GM18505 (cell line): Measurements from ENCODE around the gene CLDN14.

Experiments
- ATAC-seq: cut with Tn5 transposase; IDR thresholded peaks from one replicate; pipeline ENCODE4 v1.9.1; 2021; ENCODE audit not compliant: unreplicated experiment
- POLR2A ChIP-seq: IDR thresholded peaks from 4 replicates; pipeline ENCODE4 v1.6.1; 2011; ENCODE audit warnings: borderline replicate concordance; ENCODE audit not compliant: insufficient read depth, insufficient read length; ENCODE audit errors: extremely low read depth

CLDN14 gene, protein sequence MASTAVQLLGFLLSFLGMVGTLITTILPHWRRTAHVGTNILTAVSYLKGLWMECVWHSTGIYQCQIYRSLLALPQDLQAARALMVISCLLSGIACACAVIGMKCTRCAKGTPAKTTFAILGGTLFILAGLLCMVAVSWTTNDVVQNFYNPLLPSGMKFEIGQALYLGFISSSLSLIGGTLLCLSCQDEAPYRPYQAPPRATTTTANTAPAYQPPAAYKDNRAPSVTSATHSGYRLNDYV

DNA sequence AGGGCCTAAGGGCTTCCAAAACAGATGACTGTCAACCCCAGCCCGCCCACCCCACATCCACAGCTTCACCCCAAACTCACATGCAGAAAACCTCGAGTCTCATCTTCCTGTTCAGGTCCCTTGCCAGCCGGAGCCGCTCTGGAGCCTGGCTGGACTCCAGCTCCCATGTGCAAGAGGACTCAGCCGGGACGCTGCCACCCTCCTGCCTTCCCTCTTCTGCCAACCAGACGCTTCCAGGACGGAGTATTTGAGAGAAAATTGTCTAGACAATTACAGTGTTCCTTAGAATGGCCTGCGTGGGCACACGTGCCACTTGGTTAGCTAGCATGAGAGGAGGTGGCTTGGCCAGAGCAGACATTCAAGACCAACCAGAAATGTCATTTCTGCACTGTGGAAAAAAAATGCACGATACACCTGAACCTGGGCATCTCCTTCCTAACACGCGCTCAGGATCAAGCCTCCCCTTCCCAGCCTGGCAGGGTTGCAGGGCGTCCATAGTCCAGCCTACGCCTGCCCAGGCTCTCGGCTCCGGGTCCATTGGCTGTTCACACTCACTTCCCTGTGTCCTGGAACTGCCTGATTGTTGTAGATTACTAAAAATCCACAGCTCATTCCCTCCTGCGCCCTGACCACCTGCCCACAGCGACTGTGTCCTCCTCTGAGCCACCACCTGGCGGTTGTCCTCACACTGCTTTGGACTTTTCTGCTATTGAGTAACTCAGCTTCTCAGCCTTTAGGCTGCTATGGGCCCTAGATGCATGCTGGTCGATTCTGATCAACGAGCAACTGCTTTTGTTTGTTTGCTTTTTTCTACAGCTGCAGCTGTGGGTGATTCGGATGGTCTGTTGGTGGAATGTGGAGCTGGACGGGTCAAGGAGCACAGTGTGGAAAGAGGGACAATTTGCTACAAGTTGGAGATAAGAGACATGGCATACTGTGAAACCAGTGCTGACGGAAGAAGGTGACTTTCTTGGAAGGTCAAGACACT is at the start of gene CLDN14:
TSS of gene CLDN14 (minus strand) at position 708 of the 988 bp plus-strand sequence. CDS start 18,427 bp downstream, outside the sequence.
- no peak for ATAC-seq
- no peak for TF ChIP-seq POLR2A

DNA sequence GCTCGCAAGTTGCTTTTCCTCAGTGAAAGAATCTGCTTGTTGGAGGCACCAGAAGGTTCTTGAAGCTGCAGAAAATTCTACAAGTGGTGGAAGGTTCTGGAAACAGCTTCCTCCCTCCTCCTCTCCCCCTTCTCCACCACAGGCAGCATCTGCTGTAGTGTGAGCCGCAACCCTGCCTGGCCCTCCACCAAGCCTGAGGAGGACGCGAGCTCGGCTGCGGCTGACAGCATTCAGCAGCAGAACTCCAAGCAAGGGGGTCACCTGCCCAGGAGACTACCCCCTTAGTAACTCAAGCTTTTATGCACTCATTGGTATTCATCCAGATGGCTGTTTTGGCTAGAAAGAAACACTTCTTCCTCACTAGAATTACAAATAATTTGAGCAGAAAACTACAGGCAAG is 48.8 kb upstream of the CLDN14 start:
- no peak for ATAC-seq
- no peak for TF ChIP-seq POLR2A

- TF ChIP-seq POLR2A = no peak
- no peak for ATAC-seq
Measured at GRCh38 chr21:36527317-36527716, 47.4 kb upstream of the CLDN14 start.

GRCh38 chr21:36526104-36526503 is 46.2 kb upstream of the CLDN14 start:
- TF ChIP-seq POLR2A = no peak
- no peak for ATAC-seq

DNA sequence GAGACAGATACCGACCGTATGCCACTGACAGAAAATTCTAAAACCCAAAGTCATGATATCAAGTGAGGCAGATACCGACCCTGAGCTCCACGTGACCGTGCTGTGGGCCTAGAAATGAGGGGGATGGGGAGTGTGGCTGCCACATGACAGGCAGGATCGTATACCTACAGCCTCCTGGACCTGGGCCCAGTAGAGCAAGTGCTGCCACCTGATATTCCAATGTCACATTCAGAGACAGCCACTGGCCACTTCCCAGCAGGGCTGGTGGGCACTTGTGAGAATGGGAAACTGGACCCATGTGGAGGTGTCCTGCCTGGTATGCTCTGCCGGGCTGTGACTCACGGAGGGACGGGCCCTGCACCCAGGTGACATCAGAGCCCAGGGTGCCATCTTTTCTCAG is 44.6 kb upstream of the CLDN14 start:
- TF ChIP-seq POLR2A = no peak

GRCh38 chr21:36522219-36522808 is 42.4 kb upstream of the CLDN14 start:
- ATAC-seq = no peak
- no peak for TF ChIP-seq POLR2A

More for the DNA sequence above, 44.6 kb upstream of the CLDN14 start:
- no peak for ATAC-seq

DNA sequence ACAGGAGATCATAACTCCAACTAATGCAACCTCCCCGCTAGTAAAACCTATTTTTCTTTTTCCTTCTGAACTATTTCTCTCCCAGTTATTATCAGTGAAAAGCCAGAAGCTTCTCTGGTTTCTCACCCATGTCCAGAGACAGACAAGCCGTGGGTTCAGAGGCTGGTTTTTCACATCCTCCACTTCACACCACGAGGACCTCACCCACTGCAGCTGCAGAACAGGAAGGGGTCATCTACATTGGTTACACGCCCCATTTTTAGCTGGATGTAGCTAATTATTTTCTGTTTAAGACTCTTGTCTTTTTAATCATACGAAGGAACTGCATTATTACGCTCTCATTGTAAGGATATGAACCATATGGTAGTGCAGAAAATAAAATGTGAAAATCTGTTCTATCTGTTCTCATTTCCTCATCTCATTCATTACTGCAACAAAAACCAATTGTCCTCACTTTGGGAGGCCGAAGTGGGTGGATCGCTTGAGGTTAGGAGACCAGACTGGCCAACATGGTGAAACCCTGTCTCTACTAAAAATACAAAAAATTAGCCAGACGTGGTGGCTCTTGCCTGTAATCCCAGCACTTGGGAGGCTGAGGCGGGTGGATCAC is 39.1 kb upstream of the CLDN14 start:
- no peak for TF ChIP-seq POLR2A
- no peak for ATAC-seq

DNA sequence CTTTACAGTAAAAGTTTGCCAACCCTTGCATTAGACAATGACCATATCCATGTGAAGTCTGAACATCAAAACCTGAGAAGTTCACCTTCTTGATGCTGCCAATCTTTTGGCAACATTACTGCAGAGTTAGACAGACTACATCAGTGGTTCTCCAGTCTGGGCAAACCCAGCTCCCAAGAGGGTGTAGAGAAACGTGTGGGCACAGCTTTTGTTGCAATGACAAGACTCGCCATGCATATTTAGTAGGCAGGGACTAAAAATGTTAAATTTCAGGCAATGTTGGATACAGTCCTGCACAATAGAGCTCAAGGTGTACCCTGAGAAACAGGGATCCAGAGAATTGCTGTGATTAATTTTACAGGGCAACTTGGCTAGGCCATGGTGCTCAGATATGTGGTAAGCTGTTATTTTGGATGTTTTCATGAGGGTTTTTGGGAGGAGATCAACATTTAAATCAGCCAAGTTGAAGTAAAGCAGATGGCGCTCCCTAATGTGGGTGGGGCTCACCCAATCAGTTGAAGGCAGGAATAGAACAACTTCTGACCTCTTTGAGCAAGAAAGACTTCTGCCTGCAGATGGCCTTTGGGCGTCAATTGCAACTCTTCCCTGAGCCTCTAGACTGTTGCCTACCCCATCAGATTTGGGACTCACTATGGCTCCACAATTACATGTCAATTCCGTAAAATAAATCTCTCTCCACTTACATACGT is 37.6 kb upstream of the CLDN14 start:
- no peak for TF ChIP-seq POLR2A
- ATAC-seq = no peak

GRCh38 chr21:36516281-36516680 is 36.4 kb upstream of the CLDN14 start:
- TF ChIP-seq POLR2A = no peak
- no peak for ATAC-seq

- no peak for ATAC-seq
- TF ChIP-seq POLR2A = no peak
Measured at GRCh38 chr21:36513430-36513829, 33.5 kb upstream of the CLDN14 start.

GRCh38 chr21:36512971-36513370 is 33.0 kb upstream of the CLDN14 start:
- TF ChIP-seq POLR2A = no peak
- no peak for ATAC-seq

- ATAC-seq = no peak
- no peak for TF ChIP-seq POLR2A
Measured at GRCh38 chr21:36511484-36512220, 31.7 kb upstream of the CLDN14 start.

GRCh38 chr21:36510911-36511310 is 31.0 kb upstream of the CLDN14 start:
- TF ChIP-seq POLR2A = no peak
- no peak for ATAC-seq
